Smooth muscle cell of the brain vasculature (primary cell): ENCODE results near the gene ALCAM.

Experiments
- DNase-seq: peaks from one replicate; pipeline ENCODE4 v3.0.0-alpha.2; 2012; ENCODE audit warnings: low read depth, low spot score

The ALCAM gene

DNA sequence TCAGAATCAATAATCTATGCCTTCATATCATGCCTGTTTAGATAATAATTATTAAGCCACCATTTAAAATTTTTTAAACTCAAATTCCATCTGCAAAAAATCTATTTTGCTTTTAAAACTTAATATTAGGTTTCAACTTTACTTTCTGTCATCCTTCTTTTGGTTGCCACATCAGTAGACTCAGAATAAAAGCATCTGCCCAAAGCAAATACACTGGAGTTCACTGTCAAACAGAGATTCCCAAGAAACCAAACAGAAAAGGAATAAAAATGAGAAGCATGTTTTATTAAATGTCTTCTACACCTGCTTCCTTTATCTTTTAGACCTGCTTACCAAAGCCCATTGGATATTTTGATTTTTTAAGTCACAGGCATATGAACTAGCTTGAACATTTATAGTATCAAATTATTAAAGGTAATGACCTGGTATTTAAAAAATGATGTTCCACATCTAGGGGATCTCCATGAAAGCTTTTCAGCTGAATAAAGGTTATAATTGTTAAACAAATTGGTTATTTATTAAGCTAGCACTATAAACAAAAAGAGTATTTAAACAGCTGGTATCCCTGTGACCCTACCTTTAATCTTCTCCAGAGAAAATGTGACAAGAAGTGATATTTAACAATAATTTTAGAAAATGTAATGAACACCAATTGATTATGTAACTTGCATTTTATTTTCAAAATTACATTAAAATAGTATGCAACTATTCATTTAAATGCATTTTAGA lies 62.5 kb downstream of the ALCAM start:
- no peak for DNase-seq

DNA sequence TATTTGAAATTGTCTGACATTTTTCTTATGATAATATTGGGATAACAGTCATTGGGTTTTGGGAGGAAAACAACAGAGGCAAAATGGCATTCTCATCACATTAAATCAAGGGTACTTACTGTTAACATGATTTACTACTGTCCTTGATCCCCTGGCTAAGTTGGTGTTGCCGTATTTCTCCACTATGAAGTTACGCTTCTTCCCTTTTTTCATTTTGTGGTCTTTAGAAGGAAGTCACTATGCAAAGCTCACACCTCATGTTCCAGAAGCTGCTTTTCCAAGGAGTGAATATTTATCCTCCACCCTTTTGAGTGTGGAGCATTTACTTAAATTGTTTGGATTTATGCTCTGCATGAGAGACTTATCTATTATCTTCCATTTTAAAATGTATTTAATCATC lies 63.7 kb downstream of the ALCAM start:
- no peak for DNase-seq

DNA sequence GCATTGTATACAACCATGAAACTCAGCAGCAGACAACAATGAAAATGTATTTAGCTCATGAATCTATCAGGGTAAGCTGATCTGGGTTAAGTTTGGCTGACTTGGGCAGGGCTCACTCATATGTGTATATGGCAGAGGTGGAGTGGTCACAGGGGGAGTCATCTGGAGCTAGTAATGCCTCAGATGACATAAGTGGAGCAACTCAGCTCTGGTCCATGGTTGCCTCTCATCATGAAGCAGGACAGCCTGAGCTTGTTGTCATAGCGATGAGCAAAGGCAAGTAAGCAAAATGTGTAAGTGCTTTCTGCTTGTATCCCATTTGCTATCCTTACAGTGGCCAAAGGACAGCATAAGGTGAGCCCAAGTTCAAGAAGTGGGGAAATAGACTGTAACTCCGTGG lies 64.5 kb downstream of the ALCAM start:
- DNase-seq: no peak

DNA sequence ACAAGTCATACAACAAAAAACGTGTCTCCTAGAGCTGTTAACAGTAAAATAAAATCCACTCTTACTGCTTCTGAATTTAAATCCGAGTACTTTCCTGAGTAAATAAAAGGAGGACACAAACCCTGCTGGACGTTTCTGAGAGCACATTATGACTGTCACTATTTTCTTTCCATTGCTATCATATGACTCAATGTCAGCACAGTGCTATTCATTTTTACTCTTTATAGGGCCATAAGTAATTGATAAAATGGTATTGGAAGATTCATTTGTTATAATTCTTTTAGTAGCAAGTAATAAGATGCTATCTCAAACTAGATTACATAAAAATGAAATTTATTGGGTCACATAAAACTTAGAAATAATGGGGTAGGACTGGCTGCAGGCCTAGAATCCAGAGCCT lies 68.6 kb downstream of the ALCAM start:
- no peak for DNase-seq

DNA sequence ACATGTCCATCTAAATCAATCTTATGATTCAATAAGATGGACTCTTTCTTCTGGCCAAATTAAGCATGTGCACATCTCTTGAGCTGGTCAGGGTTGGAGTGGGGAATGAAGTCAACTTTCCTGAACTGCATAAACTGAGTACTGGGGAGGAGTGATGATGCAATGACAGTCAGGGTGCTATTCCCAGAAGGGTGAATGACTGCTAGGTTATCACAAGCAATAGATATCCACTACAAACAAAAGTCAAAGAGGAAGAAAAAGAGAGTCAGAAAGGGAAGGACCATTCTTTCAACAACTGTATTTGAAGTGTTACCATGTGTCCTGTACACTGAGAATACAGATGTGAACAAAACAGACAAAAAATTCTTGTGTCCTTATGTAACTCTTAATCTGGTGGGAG lies 70.0 kb downstream of the ALCAM start:
- DNase-seq: no peak

DNA sequence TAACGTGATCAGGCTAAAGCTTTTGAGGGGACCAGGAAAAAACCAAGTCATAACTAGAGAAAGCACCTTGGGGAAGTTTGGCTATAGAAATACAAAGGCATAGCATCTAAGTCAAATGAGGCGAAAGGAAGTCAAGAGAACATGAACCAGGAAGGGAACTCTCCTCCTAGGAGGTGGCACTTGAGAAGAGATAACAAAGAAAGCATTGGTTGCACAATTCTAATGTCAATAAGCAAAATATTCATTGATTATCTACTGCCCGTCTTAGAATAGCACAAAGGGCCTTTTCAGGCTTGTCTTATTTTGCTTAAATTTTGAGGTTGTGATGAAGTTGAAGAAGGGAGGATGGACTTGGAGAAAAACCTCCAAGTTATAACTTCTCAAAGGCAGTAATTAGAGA lies 73.4 kb downstream of the ALCAM start:
- DNase-seq: no peak

DNA sequence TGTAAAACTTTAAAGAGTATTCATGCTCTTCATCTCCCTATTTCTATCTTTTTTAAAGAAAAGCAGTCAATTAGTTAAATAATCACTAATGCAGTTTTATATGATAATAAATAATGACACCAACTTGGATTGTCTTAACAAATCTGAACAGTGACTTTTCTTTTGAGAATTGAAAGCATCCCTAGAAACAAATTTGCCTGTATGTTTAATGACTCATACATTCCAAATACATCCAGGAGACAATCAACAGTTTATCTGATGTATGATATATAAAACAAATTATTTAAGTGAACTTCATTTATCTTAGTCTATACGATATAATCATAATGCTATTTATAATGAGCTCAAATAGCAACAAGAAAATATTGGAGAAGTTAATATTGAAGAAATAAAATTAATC lies 78.0 kb downstream of the ALCAM start:
- DNase-seq: no peak

DNA sequence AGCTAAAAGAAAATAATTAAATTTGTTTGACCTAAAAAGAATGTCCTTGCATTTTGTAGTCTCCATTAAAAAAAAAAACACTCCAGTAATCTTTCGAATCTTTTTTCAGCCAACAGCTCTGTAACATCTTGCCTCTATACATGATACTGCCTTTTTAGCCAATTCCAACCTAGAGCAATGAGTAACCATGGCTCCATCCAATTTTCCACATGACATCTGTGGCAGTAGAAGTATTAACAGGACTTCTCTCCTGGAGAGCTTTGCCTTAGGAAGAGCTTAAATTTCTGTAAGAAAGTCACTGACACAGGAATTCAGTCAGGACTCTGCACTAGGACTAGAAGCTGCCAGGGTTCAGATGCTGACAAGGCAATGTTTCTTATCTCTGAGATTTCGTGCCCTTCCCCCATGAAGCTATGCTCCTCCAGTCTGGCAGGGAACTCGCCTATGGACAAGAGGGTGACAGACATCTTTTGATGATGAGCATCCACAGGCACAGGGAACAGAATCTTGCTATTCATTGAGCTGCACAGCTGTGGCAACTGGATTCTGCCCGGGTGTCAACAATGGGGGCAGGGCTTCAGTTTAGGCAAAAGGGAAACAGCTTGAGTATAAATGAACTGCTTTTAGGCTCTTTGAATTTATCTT lies 81.8 kb downstream of the ALCAM start:
- no peak for DNase-seq

DNA sequence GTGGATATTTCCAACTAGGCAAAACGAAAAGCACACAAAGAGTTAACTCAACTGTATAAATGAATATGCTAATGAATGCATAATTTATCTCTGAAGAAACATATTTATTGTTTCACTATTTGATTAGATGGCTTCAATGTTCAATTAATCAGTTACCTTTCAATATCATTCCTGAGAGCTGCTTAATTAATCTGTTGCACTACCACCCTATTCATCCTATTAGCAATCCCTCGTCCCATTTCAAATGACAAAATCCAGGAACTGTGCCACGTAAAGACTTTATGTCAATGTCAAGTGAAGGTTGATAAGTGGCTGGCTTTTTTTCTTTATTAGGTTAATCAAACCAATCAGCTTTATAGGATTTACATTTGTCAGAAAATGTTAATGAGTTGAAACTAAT lies 82.7 kb downstream of the ALCAM start:
- no peak for DNase-seq

DNA sequence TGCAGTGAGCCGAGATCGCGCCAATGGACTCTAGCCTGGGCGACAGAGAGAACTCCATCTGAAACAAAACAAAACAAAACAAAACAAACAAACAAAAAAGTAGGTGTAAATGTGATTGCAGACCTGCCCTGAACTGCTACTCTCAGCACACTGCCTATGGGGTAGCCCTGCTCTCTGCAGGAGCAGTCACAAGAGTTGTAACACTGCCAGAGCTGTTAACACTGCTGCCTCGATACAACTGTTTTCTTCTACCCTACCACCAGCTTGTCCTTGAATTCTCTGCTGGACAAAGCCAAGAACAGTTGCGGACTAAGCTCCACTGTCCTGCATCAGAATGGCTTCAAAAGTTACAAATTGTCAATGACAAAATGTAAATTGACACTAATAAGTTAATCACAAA lies 89.3 kb downstream of the ALCAM start:
- DNase-seq: no peak

DNA sequence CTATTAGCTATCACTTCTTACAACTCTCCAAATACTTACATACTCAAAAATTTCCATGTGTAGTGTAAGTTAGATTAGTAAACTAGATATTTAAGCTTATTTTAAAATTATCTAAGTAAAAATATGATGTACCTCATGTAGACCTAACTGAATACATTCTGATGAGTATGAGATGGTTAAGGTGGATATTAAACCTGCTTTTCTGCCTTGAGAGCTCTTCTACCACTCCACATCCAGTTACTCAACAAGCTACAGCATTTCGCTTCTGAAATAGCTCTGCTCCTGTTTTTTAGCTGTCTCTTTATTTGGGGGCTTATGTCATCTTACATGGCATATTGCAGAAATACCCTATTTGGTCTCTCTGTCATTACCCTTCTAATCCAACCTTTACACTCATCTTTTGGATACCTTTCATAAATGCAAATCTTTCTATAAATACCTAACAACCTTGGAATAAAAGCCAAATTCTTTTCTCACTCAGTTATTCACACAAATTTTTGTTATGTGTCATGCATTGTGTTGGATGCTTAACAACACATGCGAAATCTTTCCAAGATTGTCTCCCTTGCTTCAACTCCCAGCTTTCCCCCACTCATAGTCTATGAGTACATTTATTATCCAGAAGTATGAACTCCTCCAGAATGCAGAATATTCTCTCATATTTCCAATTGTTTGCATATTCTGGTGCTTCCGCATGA lies 92.0 kb downstream of the ALCAM start:
- no peak for DNase-seq

DNA sequence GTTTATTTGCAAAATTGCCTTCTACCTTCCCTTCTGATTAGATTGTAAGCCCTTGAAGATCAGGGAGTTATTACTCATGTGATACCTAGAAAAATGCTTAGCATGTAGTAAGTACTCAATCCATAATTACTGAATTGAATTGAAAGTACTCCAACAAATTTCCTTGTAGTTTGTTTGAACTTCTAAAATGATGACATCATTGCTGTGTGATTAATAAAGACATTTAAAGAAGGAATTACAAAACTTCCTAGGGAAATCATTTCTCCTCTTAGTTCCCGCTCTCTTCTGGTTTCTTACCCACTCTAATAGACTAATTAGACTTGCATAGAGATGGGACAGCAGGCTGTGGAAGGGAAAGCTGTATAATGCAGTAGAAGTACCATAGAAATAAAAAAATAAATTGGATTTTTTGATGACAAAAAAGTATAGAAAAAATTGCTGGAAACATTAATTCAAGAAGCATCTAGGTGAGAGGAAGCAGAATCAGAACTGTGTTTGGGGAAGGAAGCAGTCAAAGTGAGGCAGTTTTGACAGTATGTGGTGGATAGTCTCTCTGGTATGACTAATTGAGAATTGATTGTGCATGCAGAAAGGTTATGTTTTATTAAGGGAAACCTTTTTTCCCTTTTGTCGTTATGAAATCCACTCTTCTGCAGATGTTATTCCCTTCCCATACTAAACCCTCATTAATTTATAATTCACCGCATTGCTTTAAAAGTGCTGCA lies 93.0 kb downstream of the ALCAM start:
- no peak for DNase-seq

DNA sequence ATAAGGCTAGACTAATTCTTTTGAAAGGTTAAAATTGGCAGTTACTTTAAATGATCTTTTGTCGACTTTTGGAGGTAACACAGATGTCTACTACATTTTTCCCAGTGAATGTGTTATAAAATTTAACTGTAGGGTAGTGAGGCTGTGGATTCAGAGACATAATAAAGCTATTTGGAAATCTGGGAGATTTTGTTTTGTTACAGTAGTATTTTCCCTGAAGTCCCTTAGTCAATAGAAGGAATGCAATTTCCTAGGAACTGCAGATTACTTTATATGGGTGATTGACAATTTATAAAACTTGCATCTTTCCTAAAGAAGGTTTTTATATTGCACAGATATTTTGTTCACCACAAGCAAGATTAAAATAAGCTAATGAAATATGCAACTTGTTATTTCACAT lies 96.9 kb downstream of the ALCAM start:
- no peak for DNase-seq

DNA sequence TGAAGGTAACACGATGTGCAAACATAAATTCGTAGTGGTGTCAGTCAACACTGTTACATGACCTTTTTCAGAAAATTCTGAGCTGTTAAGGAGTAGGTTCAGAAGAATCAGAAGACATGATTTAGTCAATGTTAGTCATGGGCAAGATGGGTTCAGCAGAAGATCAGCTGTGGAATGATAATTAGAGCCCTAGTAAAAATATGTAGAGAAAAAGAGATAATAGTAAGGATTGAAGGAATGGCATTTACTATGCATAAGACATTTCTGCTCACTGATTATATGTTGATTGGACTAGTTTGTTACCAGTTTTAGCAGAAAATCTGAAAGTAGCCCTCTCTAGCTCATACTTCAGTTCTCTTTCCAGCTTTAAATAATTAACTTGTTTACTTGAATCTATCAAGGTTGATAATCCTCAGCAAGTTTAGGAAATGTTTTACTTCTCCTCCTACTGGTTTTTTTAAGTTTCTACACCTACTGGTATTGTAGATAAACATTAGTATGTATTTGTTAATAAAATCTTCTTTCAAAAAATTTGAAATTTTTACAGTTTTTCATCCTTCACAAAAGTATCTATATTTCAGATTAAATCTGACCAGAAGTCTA lies 98.6 kb downstream of the ALCAM start:
- no peak for DNase-seq

DNA sequence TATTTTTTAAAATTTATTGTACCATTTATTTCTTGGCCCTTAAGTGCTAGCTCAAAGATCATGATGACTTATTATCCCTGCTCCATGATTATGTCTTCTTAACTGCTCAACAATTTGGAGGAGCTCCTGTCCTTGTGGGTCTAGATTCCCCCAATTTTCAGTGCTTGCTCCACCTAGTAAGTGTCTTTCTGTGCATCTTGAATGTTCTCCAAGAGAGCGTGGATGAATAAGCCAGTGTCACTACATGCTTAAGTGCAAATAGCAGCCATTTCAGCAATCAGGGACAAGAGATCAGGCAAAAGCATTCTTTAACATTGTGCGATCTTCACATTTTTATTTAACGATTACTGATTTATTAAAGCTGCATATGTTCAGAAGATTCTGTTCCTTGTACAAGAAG lies 99.4 kb downstream of the ALCAM start:
- no peak for DNase-seq

DNA sequence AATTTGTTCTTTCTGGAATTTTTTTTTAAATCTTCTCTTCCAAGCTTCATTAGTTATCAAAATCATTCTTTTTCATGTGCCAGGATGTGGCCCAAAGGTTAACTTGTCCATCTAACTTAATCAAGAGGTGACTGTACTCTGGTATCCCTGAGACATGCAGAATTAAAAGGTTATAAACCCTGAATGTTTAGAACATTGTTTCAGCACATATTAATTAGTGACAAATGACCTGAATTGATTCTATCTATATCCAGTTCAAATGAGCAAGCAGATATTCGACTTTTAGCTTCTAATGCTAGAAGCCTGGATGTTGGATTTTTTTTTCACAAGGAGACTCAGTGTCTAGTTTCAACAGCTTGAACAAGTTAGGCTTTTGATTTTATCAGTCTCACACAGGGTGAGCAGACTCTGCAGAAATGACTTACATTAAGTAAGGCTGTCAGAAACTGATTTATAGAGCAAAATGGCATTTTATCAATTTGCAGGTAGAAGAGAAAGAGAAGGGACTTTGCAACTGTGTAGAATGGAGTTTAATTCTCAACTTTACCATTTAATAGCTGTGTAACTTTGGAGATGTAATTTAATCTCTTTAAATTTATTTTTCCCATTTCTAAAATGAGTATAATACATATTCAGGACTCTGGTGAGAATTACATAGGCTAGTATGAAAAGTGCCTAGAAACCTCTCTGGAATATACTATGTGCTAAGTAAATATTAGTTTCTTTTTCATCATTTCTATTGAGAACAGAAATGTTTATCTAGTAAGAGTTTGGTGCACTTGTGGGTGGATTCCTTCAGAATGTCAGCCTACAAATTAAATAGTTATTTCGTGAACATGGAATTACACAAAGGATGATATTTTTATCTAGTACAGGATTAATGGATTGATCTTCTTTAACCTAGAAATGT lies 100.0 kb downstream of the ALCAM start:
- DNase-seq: no peak

DNA sequence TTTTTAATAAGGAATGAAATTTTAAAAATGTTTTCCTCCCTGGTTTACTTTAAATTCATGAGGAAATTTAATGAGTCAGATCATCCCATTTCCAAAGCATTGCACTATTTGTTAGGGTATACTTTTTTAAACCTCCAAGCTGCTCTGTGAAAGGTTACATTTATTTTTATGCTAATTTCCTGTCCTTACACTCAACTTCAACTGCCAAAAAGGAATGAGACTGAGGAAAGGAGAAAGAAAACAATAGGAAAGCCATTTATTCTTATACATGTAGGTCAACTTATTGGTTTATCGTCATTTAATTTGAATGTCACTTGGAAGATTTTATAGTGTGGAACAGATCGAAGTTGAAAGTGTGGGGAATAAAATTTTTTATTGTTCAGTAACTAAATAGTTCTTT lies 104.1 kb downstream of the ALCAM start:
- no peak for DNase-seq

DNA sequence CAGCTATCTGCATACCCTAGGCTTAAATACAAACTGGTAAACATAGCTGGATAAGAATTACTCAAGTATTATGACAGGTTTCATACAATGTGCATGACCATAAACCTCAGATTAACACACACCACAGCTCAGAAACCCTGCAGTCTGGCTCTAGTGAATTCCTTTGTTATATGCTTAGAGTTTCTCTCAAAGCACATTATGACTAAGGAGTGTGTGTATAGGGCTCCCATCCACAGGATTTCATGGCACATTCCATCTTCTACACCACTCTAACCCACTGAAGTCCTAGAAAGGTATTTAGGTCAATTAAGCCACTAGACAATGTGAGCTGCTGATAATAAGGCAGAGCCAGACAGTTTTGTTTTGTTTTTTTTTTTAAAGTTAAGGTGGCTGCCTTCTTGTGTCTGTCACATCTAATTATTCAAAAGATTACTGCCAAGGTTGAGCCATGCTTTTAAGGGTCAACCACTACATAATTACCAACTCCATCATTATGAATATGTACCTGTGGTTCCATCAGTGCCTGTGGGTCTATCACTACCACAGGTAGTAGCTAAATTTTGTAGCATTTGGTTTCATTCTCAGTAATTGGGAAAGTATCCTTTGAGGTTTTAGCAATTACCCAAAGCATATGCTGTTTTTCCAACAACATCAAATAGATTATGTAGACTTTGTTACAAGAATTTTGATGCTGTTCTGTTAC lies 107.0 kb downstream of the ALCAM start:
- no peak for DNase-seq

DNA sequence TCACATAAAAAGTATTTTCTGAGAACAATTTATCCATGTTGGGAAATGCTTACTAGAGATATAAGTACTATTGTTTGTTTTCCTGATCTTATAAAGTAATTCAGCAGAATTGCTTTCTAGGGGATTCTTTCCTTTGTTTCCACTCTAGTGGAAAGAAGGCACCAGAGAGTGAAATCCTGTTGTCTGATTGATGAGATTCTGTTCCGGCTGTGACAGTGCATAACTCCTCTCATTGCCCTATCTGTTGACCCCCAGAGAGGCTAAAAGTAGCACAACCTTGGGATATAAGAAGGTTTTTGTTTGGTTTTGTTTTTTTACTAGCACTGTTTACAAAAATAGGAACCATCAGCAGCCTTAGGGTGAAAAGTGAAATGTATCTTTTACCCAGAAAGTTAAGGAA lies 114.1 kb downstream of the ALCAM start:
- no peak for DNase-seq

DNA sequence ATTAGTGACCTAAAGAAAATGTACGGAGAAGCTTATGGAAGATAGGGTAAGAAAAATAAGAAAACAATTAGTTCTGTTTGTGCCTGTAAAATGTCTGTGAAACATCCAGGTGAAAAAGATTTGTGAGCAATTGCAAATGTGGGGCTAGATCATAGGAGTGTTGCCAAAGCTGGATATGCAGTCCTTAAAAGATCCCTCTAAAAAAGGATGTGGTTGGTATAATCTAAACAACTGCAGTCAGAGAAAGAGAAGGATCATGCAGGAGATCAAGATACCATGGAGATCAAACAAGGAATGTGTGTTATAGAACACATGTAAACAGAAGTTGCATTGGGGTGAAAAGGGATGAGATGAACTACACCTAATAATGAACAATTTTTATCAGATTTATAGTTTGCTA lies 116.8 kb downstream of the ALCAM start:
- DNase-seq: no peak
